Tibial nerve (tissue), 4 donors: Measurements from ENCODE around the gene RAD9A. TPM values are rescaled to one million over a fixed set of nuclear protein-coding genes. Genes with fewer than 3 reads are reported as not detected.

Experiments
- DNase-seq, 2 donors: peaks; one replicate each; pipeline ENCODE4 v3.0.0-alpha.2; 2019; ENCODE audit warnings: low spot score in 2 of 2
- H3K27ac ChIP-seq, 4 donors: fragments of 200-600 bp; sonication (generic) in 3 of 4; one replicate each; pipeline ENCODE4 v1.5.1; 2017 to 2019; ENCODE audit warnings: mild to moderate bottlenecking in 1 of 4
- H3K27me3 ChIP-seq, 2 donors: fragments of 200-600 bp; sonication (generic) in 1 of 2; one replicate each; pipeline versions ENCODE4 v1.5.1 to v1.6.0; 2017 to 2019
- H3K36me3 ChIP-seq, 3 donors: fragments of 200-600 bp; sonication (generic); one replicate each; pipeline ENCODE4 v1.5.1; 2018 to 2019
- H3K4me1 ChIP-seq, 4 donors: fragments of 200-600 bp; sonication (generic) in 3 of 4; one replicate each; pipeline ENCODE4 v1.5.1; 2017 to 2019
- H3K4me3 ChIP-seq, 4 donors: fragments of 200-600 bp; sonication (generic) in 3 of 4; one replicate each; pipeline ENCODE4 v1.5.1; 2017 to 2019; ENCODE audit warnings: mild to moderate bottlenecking in 1 of 4, moderate library complexity in 1 of 4
- H3K9me3 ChIP-seq, 4 donors: fragments of 200-600 bp; sonication (generic) in 3 of 4; one replicate each; pipeline ENCODE4 v1.5.1; 2017 to 2019
- CTCF ChIP-seq, 5 experiments: fragments of 200-600 bp in 3 of 5; fragments of 450-650 bp in 2 of 5; sonication (generic) in 3 of 5; IDR thresholded peaks; one replicate each; pipeline ENCODE4 v1.5.1; 2016 to 2019; ENCODE audit warnings: antibody characterized with exemption in 5 of 5, mild to moderate bottlenecking in 3 of 5, moderate library complexity in 2 of 5
- EP300 ChIP-seq, 2 donors: sonication (generic); formaldehyde crosslinking; IDR thresholded peaks; one replicate each; pipeline ENCODE4 v1.6.1; 2017; ENCODE audit warnings: antibody characterized with exemption in 2 of 2, mild to moderate bottlenecking in 1 of 2
- POLR2A ChIP-seq, 2 donors: fragments of 450-650 bp; IDR thresholded peaks; one replicate each; pipeline ENCODE4 v1.6.1; 2017; ENCODE audit warnings: antibody characterized with exemption in 2 of 2, mild to moderate bottlenecking in 2 of 2, moderate library complexity in 2 of 2
- WGBS, 2 donors: methylation state at CpG; one replicate each; pipeline ENCODE4 v1.1.5; 2018; 5-methylcytosine and 5-hydroxymethylcytosine counted together
- total RNA-seq, 4 donors: library from RNA; depleted of rRNA; stranded (reverse); fragments of >200 nt; gene quantifications; one replicate each; pipeline ENCODE4 v1.1.0, GENCODE V29; 2016

RAD9A gene
- total RNA-seq, 4 donors from 2014 or later, result 22.7 to 39.0 (median 36.4) TPM

- TF ChIP-seq POLR2A (IDR thresholded peaks at IDR 0.05) (no peak), EP300 (IDR thresholded peaks at IDR 0.05) (no peak), CTCF (IDR thresholded peaks at IDR 0.05) (no peak)
- Histone ChIP-seq H3K27me3 (no peaks in the 10 kb centered on the region), H3K9me3 (no peaks in the 10 kb centered on the region), H3K36me3 (peaks cover 0 to 9% (median 0%) of the 10 kb centered on the region in 3 donors), H3K4me1 (peaks cover 0 to 81% (median 62%) of the 10 kb centered on the region in 4 donors), H3K4me3 (no peak overlapping the region), H3K27ac (peak overlapping the region; percentile 16 to 99 (median 97))
- no peak for DNase-seq
- WGBS, 2 donors, result 55 to 58% methylated on average over 12 of the region's 12 CpGs
Measured at GRCh38 chr11:67369801-67370284, 21.9 kb upstream of the RAD9A start.

- Histone ChIP-seq H3K27me3 (no peaks in the 10 kb centered on the region), H3K36me3 (peaks cover 0 to 2% (median 0%) of the 10 kb centered on the region in 3 donors), H3K9me3 (no peaks in the 10 kb centered on the region), H3K4me1 (peaks cover 0 to 82% (median 64%) of the 10 kb centered on the region in 4 donors), H3K4me3 (no peak overlapping the region), H3K27ac (peak overlapping the region; percentile 16 to 99 (median 97))
- no peak for DNase-seq
- WGBS, 2 donors, result 38 to 59% methylated on average over 11 to 14 of the region's 14 CpGs
- TF ChIP-seq EP300 (IDR thresholded peaks at IDR 0.05) (no peak), POLR2A (IDR thresholded peaks at IDR 0.05) (no peak), CTCF (IDR thresholded peaks at IDR 0.05) (no peak)
Measured at GRCh38 chr11:67370351-67371076, 21.3 kb upstream of the RAD9A start.

- Histone ChIP-seq H3K4me1 (peaks cover 0 to 80% (median 61%) of the 10 kb centered on the region in 4 donors), H3K27me3 (no peaks in the 10 kb centered on the region), H3K27ac (peak overlapping the region in 3 of 4 donors; percentile 96 to 99 (median 98)), H3K9me3 (no peaks in the 10 kb centered on the region), H3K36me3 (no peaks in the 10 kb centered on the region), H3K4me3 (peak overlapping the region in 3 of 4 donors; percentile 46 to 91 (median 85))
- 37 to 48% methylated on average over 8 of the region's 8 CpGs for WGBS, 2 donors
- no peak for DNase-seq
- TF ChIP-seq EP300 (IDR thresholded peaks at IDR 0.05), result no peak
- TF ChIP-seq CTCF (IDR thresholded peaks at IDR 0.05), result peak in 4 of 5 experiments; percentile 44 to 65 (median 58)
Measured at GRCh38 chr11:67371189-67371910, 20.4 kb upstream of the RAD9A start.

- H3K4me1 ChIP-seq, result peaks cover 0 to 74% (median 55%) of the 10 kb centered on the region in 4 donors
- no peaks in the 10 kb centered on the region for H3K27me3 ChIP-seq
- H3K4me3 ChIP-seq, result peak overlapping the region; percentile 46 to 91 (median 76)
- WGBS, 2 donors, result 16 to 17% methylated on average over 15 to 16 of the region's 16 CpGs
- no peak for DNase-seq
- H3K27ac ChIP-seq, result peak overlapping the region; percentile 87 to 99 (median 97)
- no peaks in the 10 kb centered on the region for H3K36me3 ChIP-seq
- TF ChIP-seq POLR2A (IDR thresholded peaks at IDR 0.05), result no peak
- TF ChIP-seq CTCF (IDR thresholded peaks at IDR 0.05), result no peak
- no peak for TF ChIP-seq EP300 (IDR thresholded peaks at IDR 0.05)
- H3K9me3 ChIP-seq, result no peaks in the 10 kb centered on the region
Measured at GRCh38 chr11:67371911-67372320, 19.9 kb upstream of the RAD9A start.
